ENCODE results near the gene ZYG11A.
"Not testable (repeated sequence)": the region's sequence is repeated elsewhere in the genome, so short reads cannot be mapped to it uniquely, and the experiment has no call there.

ZYG11A gene

DNA sequence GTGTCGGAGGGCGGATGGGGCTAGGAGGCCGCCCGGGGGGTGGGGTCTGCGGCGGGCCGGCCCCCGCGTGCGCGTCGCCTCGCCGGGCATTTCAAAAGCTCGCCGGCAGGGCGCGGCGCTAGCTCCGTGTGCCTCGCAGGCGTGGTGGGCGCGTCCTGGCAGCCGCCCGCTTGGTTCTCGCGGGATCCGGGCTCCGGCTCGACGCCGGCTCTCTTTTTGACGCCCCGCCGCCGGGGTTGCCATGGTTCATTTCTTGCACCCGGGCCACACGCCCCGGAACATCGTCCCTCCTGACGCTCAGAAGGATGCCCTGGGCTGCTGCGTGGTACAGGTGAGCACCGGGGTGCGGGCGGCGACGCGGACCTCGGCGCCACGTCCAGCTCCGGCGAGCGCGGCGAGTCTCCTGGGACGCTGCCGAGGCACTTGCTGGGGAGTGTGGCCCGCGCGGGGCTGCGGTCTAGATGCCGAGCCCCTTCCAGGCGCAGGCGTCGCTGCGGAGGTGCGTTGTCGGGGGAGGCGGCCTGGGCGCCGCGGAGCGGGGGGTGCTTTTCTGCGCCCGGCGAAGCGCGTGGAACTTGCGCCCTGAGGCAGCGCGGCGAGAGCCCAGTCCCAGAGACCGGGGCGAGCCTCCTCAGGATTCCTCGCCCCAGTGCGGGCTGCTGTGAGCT lies at the start of gene ZYG11A:
TSS of gene ZYG11A (plus strand) at position 118 of the 668 bp plus-strand sequence. CDS start at position 242, 124 bp downstream.
- no peak within 1 kb of the TSS for H3K27ac ChIP-seq
- TF ChIP-seq, protein P1, sequence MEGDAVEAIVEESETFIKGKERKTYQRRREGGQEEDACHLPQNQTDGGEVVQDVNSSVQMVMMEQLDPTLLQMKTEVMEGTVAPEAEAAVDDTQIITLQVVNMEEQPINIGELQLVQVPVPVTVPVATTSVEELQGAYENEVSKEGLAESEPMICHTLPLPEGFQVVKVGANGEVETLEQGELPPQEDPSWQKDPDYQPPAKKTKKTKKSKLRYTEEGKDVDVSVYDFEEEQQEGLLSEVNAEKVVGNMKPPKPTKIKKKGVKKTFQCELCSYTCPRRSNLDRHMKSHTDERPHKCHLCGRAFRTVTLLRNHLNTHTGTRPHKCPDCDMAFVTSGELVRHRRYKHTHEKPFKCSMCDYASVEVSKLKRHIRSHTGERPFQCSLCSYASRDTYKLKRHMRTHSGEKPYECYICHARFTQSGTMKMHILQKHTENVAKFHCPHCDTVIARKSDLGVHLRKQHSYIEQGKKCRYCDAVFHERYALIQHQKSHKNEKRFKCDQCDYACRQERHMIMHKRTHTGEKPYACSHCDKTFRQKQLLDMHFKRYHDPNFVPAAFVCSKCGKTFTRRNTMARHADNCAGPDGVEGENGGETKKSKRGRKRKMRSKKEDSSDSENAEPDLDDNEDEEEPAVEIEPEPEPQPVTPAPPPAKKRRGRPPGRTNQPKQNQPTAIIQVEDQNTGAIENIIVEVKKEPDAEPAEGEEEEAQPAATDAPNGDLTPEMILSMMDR (IDR thresholded peaks at IDR 0.05): peak; percentile 38
- TF ChIP-seq ZFX (IDR thresholded peaks at IDR 0.05; ENCODE audit: borderline replicate concordance): no peak

GRCh38 chr1:52793717-52794116 lies 48.8 kb upstream of the ZYG11A start:
- not testable (repeated sequence) for H3K27ac ChIP-seq

GRCh38 chr1:52795464-52795863 lies 47.1 kb upstream of the ZYG11A start:
- TF ChIP-seq, protein P1 (IDR thresholded peaks at IDR 0.05): no peak
- TF ChIP-seq ZFX (IDR thresholded peaks at IDR 0.05; ENCODE audit: borderline replicate concordance): no peak
- no peak overlapping the region for H3K27ac ChIP-seq

- H3K27ac ChIP-seq: no peak overlapping the region
- TF ChIP-seq, protein P1 (IDR thresholded peaks at IDR 0.05): no peak
- no peak for TF ChIP-seq ZFX (IDR thresholded peaks at IDR 0.05; ENCODE audit: borderline replicate concordance)
Measured at GRCh38 chr1:52798331-52798730, 44.2 kb upstream of the ZYG11A start.

GRCh38 chr1:52801011-52801410 lies 41.5 kb upstream of the ZYG11A start:
- H3K27ac ChIP-seq: no peak overlapping the region
- no peak for TF ChIP-seq ZFX (IDR thresholded peaks at IDR 0.05; ENCODE audit: borderline replicate concordance)
- TF ChIP-seq, protein P1 (IDR thresholded peaks at IDR 0.05): no peak

- H3K27ac ChIP-seq: not testable (repeated sequence)
Measured at GRCh38 chr1:52804083-52804482, 38.5 kb upstream of the ZYG11A start.

- no peak for TF ChIP-seq ZFX (IDR thresholded peaks at IDR 0.05; ENCODE audit: borderline replicate concordance)
- TF ChIP-seq, protein P1 (IDR thresholded peaks at IDR 0.05): no peak
- H3K27ac ChIP-seq: no peak overlapping the region
Measured at GRCh38 chr1:52814465-52814864, 28.1 kb upstream of the ZYG11A start.

DNA sequence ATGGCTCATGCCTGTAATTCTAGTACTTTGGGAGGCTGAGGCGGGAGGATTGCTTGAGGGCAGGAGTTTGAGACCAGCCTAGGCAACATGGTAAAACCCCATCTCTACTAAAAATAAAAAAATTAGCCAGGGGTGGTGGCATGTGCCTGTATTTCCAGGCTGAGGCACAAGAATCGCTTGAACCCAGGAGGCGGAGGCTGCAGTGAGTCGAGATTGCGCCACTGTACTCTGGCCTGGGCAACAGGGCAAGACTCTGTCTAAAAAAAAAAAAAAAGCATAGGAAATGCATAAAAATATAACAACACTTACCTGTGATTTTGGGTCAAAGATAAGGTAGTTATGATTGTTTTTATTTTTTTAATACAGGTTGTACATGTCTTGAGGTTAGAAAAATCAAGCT lies 21.7 kb upstream of the ZYG11A start:
- H3K27ac ChIP-seq: not testable (repeated sequence)

GRCh38 chr1:52825868-52826267 lies 16.7 kb upstream of the ZYG11A start:
- no peak for TF ChIP-seq ZFX (IDR thresholded peaks at IDR 0.05; ENCODE audit: borderline replicate concordance)
- TF ChIP-seq, protein P1 (IDR thresholded peaks at IDR 0.05): peak; percentile 53
- H3K27ac ChIP-seq: no peak overlapping the region

Data from 22Rv1 (cell line).